KMS-11 (cell line): ENCODE data around the gene POU6F2.

Source experiments
- H2AFZ ChIP-seq: fragments of 200-600 bp; sonication (generic); 2 replicates; pipeline ENCODE4 v1.6.1; 2016; ENCODE audit warnings: antibody characterized with exemption, mixed run types, low read depth
- H3K27ac ChIP-seq: fragments of 200-600 bp; sonication (generic); 2 replicates; pipeline ENCODE4 v1.6.1; 2016; ENCODE audit warnings: mild to moderate bottlenecking, mixed run types
- H3K27me3 ChIP-seq: fragments of 200-600 bp; sonication (generic); 2 replicates; pipeline ENCODE4 v1.6.1; 2017; ENCODE audit warnings: mild to moderate bottlenecking, low read depth, mixed run types, moderate library complexity; ENCODE audit not compliant: insufficient read depth
- H3K36me3 ChIP-seq: fragments of 200-600 bp; sonication (generic); 2 replicates; pipeline ENCODE4 v1.6.1; 2017; ENCODE audit warnings: mild to moderate bottlenecking, mixed run types; ENCODE audit not compliant: insufficient read depth
- H3K4me1 ChIP-seq: fragments of 200-600 bp; sonication (generic); 2 replicates; pipeline ENCODE4 v1.6.1; 2016; ENCODE audit warnings: mild to moderate bottlenecking, low read depth, mixed run types; ENCODE audit not compliant: poor library complexity, severe bottlenecking
- H3K4me2 ChIP-seq: fragments of 200-600 bp; sonication (generic); 2 replicates; pipeline ENCODE4 v1.7.0; 2016; ENCODE audit warnings: mild to moderate bottlenecking, mixed run types
- H3K4me3 ChIP-seq: fragments of 200-600 bp; sonication (generic); IDR thresholded peaks from 2 replicates; pipeline ENCODE4 v1.6.1; 2017; ENCODE audit warnings: low read depth, low read length, mixed read lengths; ENCODE audit not compliant: insufficient read depth
- H3K79me2 ChIP-seq: fragments of 200-600 bp; sonication (generic); 2 replicates; pipeline ENCODE4 v1.6.1; 2016; ENCODE audit warnings: low read depth, mixed run types; ENCODE audit not compliant: insufficient read depth
- H3K9ac ChIP-seq: fragments of 200-600 bp; sonication (generic); 2 replicates; pipeline ENCODE4 v1.6.1; 2016; ENCODE audit warnings: mild to moderate bottlenecking, mixed run types
- H4K20me1 ChIP-seq: fragments of 200-600 bp; sonication (generic); 2 replicates; pipeline ENCODE4 v1.6.1; 2016; ENCODE audit warnings: mild to moderate bottlenecking, mixed run types; ENCODE audit not compliant: insufficient read depth
- CTCF ChIP-seq: fragments of 200-600 bp; sonication (generic); conservative IDR thresholded peaks from 2 replicates; pipeline ENCODE4 v1.6.1; 2017; ENCODE audit warnings: low read depth, mild to moderate bottlenecking, antibody characterized with exemption, low read length, moderate library complexity, mixed read lengths

POU6F2 gene

GRCh38 chr7:39510864-39511354 is 533.2 kb downstream of the POU6F2 start:
- no peaks in the 10 kb centered on the region for H4K20me1 ChIP-seq
- no peaks in the 10 kb centered on the region for H3K27me3 ChIP-seq
- no peak overlapping the region for H2AFZ ChIP-seq
- H3K9ac ChIP-seq: no peak overlapping the region
- H3K36me3 ChIP-seq: no peaks in the 10 kb centered on the region
- no peak overlapping the region for H3K4me2 ChIP-seq
- no peaks in the 10 kb centered on the region for H3K79me2 ChIP-seq
- no peak for TF ChIP-seq CTCF
- H3K4me3 ChIP-seq: no peak overlapping the region
- no peak overlapping the region for H3K27ac ChIP-seq
- H3K4me1 ChIP-seq: peaks cover 4% of the 10 kb centered on the region

GRCh38 chr7:39515534-39516228 is 538.0 kb downstream of the POU6F2 start:
- Histone ChIP-seq H3K27me3 (no peaks in the 10 kb centered on the region), H3K4me2 (no peak overlapping the region), H3K4me1 (no peaks in the 10 kb centered on the region), H2AFZ (no peak overlapping the region), H4K20me1 (no peaks in the 10 kb centered on the region), H3K36me3 (no peaks in the 10 kb centered on the region), H3K9ac (no peak overlapping the region), H3K27ac (no peak overlapping the region), H3K4me3 (no peak overlapping the region), H3K79me2 (no peaks in the 10 kb centered on the region)
- no peak for TF ChIP-seq CTCF

DNA sequence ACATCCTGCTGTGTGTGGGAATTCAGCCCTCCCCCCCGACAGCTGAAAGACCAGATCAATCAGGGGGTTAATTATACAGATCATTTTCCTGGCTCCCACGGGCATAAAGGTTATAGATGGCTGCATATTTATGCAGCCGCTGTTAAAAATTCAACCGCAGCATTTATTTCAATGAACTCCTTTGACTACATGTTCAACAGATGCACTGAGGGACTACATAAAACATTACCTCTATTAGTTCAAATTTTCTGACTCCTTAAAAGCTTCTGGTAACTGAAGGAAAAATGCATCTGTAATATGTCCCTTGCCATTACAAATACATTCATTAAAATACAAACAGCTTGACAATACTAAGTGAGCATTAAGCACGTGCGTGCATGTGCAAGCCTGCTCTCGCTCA is 538.8 kb downstream of the POU6F2 start:
- no peak overlapping the region for H3K9ac ChIP-seq
- H3K4me3 ChIP-seq: no peak overlapping the region
- H3K27ac ChIP-seq: no peak overlapping the region
- no peaks in the 10 kb centered on the region for H3K36me3 ChIP-seq
- no peaks in the 10 kb centered on the region for H3K27me3 ChIP-seq
- TF ChIP-seq CTCF: no peak
- no peak overlapping the region for H2AFZ ChIP-seq
- no peaks in the 10 kb centered on the region for H3K79me2 ChIP-seq
- no peaks in the 10 kb centered on the region for H4K20me1 ChIP-seq
- H3K4me2 ChIP-seq: no peak overlapping the region
- H3K4me1 ChIP-seq: no peaks in the 10 kb centered on the region

DNA sequence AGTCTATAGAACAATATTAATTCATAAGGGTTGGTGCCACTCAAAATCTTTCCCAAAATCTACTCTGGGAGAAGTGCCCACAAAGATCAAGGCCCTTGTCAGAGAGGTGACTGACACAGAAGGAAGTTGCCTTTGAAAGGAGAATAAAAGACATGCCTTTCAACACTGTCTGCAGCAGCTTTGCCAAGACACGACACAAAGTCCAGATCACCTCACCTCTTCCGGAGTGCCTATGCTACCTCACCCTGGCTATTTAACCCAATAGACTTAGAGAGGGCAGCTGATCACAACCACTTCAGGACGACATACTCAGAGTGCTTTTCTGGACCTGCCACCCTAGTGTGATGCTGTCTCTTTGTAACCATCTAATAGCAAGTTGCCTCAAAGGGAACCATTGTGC is 539.5 kb downstream of the POU6F2 start:
- Histone ChIP-seq H3K4me1 (no peaks in the 10 kb centered on the region), H3K4me2 (no peak overlapping the region), H2AFZ (no peak overlapping the region), H3K4me3 (no peak overlapping the region), H3K9ac (no peak overlapping the region), H4K20me1 (no peaks in the 10 kb centered on the region), H3K79me2 (no peaks in the 10 kb centered on the region), H3K27ac (no peak overlapping the region), H3K27me3 (no peaks in the 10 kb centered on the region), H3K36me3 (no peaks in the 10 kb centered on the region)
- TF ChIP-seq CTCF: no peak
